Ascending aorta (tissue), 2 donors: ENCODE results near the gene CALN1. TPM values are rescaled to one million over a fixed set of nuclear protein-coding genes. Genes with fewer than 3 reads are reported as not detected.

Experiments used
- DNase-seq, 2 donors: peaks; one replicate each; pipeline ENCODE4 v3.0.0-alpha.2; 2019; ENCODE audit warnings: low spot score in 2 of 2
- H3K27ac ChIP-seq, 2 donors: fragments of 200-600 bp; sonication (generic); one replicate each; pipeline ENCODE4 v1.5.1; 2016 to 2017; ENCODE audit warnings: mild to moderate bottlenecking in 1 of 2
- H3K27me3 ChIP-seq: fragments of 200-600 bp; sonication (generic); one replicate; pipeline ENCODE4 v1.5.1; 2017
- H3K36me3 ChIP-seq, 2 donors: fragments of 200-600 bp; sonication (generic); one replicate each; pipeline ENCODE4 v1.5.1; 2016
- H3K4me1 ChIP-seq, 2 donors: fragments of 200-600 bp; sonication (generic); one replicate each; pipeline ENCODE4 v1.5.1; 2016 to 2017; ENCODE audit warnings: mild to moderate bottlenecking in 1 of 2
- H3K4me3 ChIP-seq, 2 donors: fragments of 200-600 bp; sonication (generic); one replicate each; pipeline ENCODE4 v1.5.1; 2016 to 2017; ENCODE audit warnings: mild to moderate bottlenecking in 1 of 2
- H3K9me3 ChIP-seq, 2 donors: fragments of 200-600 bp; sonication (generic); one replicate each; pipeline ENCODE4 v1.5.1; 2016
- intact Hi-C: fragments of 100-400 bp; cut with DNase I; formaldehyde crosslinking; loops from one replicate; pipeline ENCODE4 v1.15.1; 2023
- total RNA-seq: library from RNA; depleted of rRNA; stranded (reverse); fragments of >200 nt; gene quantifications from one replicate; pipeline ENCODE4 v1.1.0, GENCODE V29; 2016
- TF ChIP-seq, protein P1 (sequence below), 3 experiments: fragments of 200-600 bp in 2 of 3; fragments of 450-650 bp in 1 of 3; sonication (generic) in 2 of 3; IDR thresholded peaks; one replicate each; pipeline ENCODE4 v1.5.1; 2016 to 2019; ENCODE audit warnings: antibody characterized with exemption in 3 of 3, mild to moderate bottlenecking in 1 of 3, moderate library complexity in 1 of 3

Gene CALN1
- total RNA-seq, 1 donor from 2014 or later: 1.2 TPM

DNA sequence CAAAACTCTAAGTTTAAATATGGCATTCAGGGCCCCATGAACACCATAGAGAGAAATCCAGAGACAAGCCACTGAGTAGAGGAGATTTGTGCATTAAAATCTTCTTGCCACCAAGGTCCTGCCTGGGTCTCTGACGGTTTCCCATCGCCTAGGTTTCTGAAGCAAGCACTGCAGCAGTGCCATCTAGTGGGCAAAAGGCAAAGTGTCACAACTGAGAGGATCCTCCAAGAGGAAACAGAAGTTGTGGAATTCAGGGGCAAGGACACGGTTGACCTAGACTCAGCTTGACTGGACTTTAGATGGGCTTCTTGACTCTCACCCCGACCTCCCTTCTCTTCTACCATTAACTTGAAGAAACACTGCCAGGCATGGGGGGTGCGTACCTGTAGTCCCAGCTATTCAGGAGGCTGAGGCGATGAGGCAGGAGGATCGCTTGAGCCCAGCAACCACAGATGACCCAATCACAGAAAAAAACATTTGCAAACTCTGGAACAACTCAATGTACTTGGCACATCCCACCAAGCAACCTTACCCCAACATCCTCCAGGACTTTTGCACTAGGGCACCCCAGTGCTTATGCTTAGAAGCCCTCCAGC lies 676.1 kb downstream of the CALN1 start:
- H3K9me3 ChIP-seq: no peaks in the 10 kb centered on the region
- no peaks in the 10 kb centered on the region for H3K27me3 ChIP-seq
- TF ChIP-seq, protein P1, sequence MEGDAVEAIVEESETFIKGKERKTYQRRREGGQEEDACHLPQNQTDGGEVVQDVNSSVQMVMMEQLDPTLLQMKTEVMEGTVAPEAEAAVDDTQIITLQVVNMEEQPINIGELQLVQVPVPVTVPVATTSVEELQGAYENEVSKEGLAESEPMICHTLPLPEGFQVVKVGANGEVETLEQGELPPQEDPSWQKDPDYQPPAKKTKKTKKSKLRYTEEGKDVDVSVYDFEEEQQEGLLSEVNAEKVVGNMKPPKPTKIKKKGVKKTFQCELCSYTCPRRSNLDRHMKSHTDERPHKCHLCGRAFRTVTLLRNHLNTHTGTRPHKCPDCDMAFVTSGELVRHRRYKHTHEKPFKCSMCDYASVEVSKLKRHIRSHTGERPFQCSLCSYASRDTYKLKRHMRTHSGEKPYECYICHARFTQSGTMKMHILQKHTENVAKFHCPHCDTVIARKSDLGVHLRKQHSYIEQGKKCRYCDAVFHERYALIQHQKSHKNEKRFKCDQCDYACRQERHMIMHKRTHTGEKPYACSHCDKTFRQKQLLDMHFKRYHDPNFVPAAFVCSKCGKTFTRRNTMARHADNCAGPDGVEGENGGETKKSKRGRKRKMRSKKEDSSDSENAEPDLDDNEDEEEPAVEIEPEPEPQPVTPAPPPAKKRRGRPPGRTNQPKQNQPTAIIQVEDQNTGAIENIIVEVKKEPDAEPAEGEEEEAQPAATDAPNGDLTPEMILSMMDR (IDR thresholded peaks at IDR 0.05): peak; percentile 54 to 91 (median 78)
- H3K36me3 ChIP-seq: no peaks in the 10 kb centered on the region
- peak in 1 of 2 donors; percentile 74 for DNase-seq
- H3K27ac ChIP-seq: no peak overlapping the region
- no peak overlapping the region for H3K4me3 ChIP-seq
- no peaks in the 10 kb centered on the region for H3K4me1 ChIP-seq
- intact Hi-C loops: loop anchor here (10.0 kb wide), 3 partner anchors 191 to 311 kb away; no protein-coding TSS in a partner anchor

DNA sequence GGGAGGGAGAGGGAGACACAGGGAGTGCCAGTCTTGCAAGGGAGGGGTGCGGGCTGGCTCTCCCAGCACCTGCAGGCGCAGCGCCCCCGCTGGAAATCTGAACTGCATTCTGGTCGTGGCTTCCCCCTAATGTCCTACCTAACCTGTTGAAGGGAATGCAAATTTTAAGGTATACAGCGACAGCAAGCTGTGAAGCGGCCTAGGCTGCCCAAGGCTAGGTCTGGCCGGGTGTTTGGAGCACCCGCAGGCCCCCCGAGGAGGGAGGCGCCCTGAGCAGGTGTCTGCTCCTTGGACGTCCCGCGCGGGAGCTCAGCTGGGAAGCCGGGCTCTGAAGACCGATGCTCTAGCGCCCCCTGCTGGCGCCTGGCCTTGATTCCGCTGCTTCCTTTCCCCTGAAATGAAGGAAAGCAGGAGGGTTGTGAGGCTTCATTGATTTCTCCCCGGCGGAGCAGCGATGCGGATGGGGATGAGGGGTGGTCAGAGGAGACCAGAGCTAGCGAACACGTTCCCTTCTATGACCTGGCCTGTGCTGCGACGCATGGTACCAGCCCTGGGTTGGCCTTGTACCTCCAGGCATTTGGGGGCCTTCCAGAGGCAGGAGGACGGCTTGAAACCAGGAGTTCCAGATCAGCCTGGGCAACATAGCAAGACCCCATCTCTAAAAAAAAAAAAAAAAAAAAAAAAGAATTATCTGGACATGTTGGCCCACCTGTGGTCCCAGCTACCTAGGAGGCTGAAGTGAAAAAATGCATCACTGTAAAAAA lies 678.8 kb downstream of the CALN1 start:
- DNase-seq: peak in 1 of 2 donors; percentile 78
- TF ChIP-seq, protein P1 (IDR thresholded peaks at IDR 0.05): peak; percentile 79 to 92 (median 87)
- Histone ChIP-seq H3K4me3 (peak overlapping the region in 1 of 2 donors; percentile 43), H3K9me3 (peaks cover 0 to 3% of the 10 kb centered on the region in 2 donors), H3K4me1 (no peaks in the 10 kb centered on the region), H3K27ac (no peak overlapping the region), H3K27me3 (no peaks in the 10 kb centered on the region), H3K36me3 (no peaks in the 10 kb centered on the region)
- intact Hi-C loops: loop anchor here (1.0 to 10.0 kb wide), 7 partner anchors 188 to 904 kb away; partner anchors contain the start of gene GALNT17

DNA sequence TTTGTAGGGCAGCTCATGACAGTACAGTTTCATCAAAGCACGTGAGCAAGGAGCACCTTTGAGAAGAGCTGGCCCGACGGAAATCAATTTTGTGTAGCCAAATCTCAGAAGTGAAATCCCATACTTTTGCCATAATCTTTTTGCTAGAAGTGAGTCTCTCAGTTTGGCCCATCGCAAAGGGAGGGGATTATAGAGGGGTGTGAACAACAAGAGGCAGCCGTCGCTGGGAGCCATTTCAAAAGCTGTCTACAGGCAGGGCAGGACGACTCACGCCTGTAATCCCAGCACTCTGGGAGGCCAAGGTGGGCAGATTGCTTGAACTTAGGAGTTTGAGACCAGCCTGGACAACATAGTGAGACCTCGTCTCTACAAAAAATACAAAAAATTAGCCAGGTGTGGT lies 680.4 kb downstream of the CALN1 start:
- Histone ChIP-seq H3K9me3 (peaks cover 0 to 3% of the 10 kb centered on the region in 2 donors), H3K4me3 (no peak overlapping the region), H3K27ac (no peak overlapping the region), H3K27me3 (no peaks in the 10 kb centered on the region), H3K36me3 (no peaks in the 10 kb centered on the region), H3K4me1 (no peaks in the 10 kb centered on the region)
- no peak for DNase-seq
- TF ChIP-seq, protein P1 (IDR thresholded peaks at IDR 0.05): no peak
- intact Hi-C loops: loop anchor here (5.0 to 10.0 kb wide), 5 partner anchors 187 to 599 kb away; partner anchors contain the start of gene GALNT17
